Motor neuron (in vitro differentiated cells): ENCODE results near the gene HHAT. TPM values are rescaled to one million over a fixed set of nuclear protein-coding genes. Genes with fewer than 3 reads are reported as not detected.

ENCODE experiments used
- ATAC-seq, 8 experiments: fragments of 200-7000 bp; cut with Tn5 transposase; replicated peaks in 6 of 8; 2 replicates each; pipeline ENCODE4 v1.8.0; 2021; ENCODE audit warnings: mild to moderate bottlenecking in 8 of 8, moderate library complexity in 8 of 8
- H3K27ac ChIP-seq, 2 donors: fragments of 250-450 bp; sonication (Bioruptor Pico); 2 replicates each; pipeline ENCODE4 v1.9.0; 2021; ENCODE audit warnings: antibody characterized with exemption in 2 of 2, mild to moderate bottlenecking in 2 of 2, moderate library complexity in 1 of 2
- H3K4me1 ChIP-seq, 2 donors: fragments of 250-450 bp; sonication (Bioruptor Pico); replicated peaks in 1 of 2; 2 replicates each; pipeline ENCODE4 v1.6.1; 2021; ENCODE audit warnings: antibody characterized with exemption in 2 of 2, mild to moderate bottlenecking in 2 of 2, moderate library complexity in 1 of 2
- H3K4me3 ChIP-seq, 5 donors: fragments of 250-450 bp; sonication (Bioruptor Pico); 2 replicates each; pipeline ENCODE4 v1.9.0; 2021; ENCODE audit warnings: antibody characterized with exemption in 5 of 5, mild to moderate bottlenecking in 5 of 5, moderate library complexity in 4 of 5
- WGBS, 10 experiments: fragments of 450-650 bp; shearing (Covaris generic); methylation state at CpG; one replicate each; pipeline ENCODE4 v1.0.0; 2022; 5-methylcytosine and 5-hydroxymethylcytosine counted together
- in situ Hi-C, 9 experiments: fragments of 400-800 bp; cut with MboI; loops; one replicate each; pipeline ENCODE4 v1.15.0; 2021; ENCODE audit warnings: low sequenced_read_pairs in 9 of 9, low pct_unique_long_range_greater_than_20kb in 2 of 9; ENCODE audit not compliant: unreplicated experiment in 9 of 9
- total RNA-seq, 8 experiments: library from RNA; unstranded; fragments of 300-600 nt; gene quantifications; 2 replicates each; pipeline versions ENCODE4 v1.2.3 to v1.2.4, GENCODE V29; 2022

HHAT gene
- total RNA-seq, 8 experiments from 2014 or later: 3.9 to 128 (median 7.8) TPM

DNA sequence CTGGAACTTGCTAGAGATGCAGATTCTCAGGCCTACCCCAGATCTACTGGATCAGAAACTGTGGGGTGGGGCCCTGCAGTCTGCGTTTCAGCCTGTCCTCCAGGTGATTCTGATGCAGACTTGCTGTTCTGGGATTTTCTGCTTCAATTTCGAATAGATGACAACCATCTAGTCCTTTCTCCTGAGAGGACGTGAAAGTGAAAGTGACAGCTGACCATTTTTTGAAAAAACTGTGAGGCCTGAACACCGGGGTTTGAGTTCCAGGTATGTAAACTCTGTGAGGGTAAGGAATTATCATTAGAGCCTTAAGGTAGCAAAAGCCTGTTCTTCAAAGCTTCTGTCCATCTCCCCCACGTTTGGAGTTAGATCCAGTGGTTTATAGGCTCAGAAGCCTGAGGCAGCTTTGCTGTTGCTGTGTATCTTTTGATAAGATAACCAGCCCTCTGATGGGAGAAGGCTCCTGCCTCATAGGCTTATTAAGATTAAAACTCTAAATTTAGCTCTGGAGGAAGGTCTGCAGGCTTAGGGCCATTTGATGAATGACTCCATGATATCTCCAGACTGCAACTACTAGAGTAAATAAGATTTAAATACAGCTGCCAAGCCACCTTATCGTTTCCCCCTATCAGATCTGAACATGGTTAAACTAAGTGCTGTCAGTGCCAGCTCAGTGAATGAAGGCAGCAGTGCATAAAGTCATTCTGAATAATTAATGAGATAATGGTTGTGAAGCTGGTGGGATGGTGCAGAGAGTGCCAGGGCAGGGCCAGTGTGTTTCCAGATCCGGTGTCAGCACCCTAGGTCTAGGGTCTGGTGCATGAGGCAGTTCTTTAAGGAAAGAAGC, 335.2 kb downstream of the HHAT start:
- in situ Hi-C loops: no loop called here
- no peak overlapping the region for H3K27ac ChIP-seq
- peak in 3 of 8 experiments; percentile 23 to 45 (median 28) for ATAC-seq
- WGBS, 10 experiments: 22 to 100% (median 66%) methylated on average over 1 to 7 of the region's 7 CpGs; no CpG with 5 or more reads in 1 of the 10 experiments
- no peak overlapping the region for H3K4me3 ChIP-seq
- H3K4me1 ChIP-seq: peaks cover 0 to 2% of the 10 kb centered on the region in 2 donors

DNA sequence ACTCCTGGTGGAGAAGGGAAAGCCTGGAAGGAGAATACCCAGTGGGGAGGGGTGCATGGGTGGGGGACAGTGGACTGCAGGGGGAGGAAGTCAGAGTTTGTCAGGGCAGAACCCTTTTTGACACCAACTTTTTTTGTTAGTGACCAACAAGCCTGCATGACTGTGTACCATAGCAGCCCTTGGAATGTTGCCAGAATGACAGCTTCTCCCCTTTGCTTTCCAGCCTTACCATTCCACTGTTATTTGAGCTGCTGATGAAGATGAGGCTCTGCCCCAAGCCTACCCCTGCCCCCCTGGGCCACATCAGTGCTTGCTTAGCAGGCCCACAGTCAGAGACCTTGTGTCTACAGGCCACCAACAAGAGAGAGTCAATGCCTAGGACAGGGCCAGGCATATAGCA, 341.2 kb downstream of the HHAT start:
- Histone ChIP-seq H3K4me3 (no peak overlapping the region), H3K4me1 (no peaks in the 10 kb centered on the region), H3K27ac (no peak overlapping the region)
- peak in 1 of 8 experiments; percentile 33 for ATAC-seq
- in situ Hi-C loops: no loop called here

GRCh38 chr1:210674151-210674550, 345.4 kb downstream of the HHAT start:
- ATAC-seq: no peak
- WGBS, 10 experiments: 40 to 95% (median 75%) methylated on average over 1 to 3 of the region's 3 CpGs; no CpG with 5 or more reads in 4 of the 10 experiments
- H3K4me3 ChIP-seq: no peak overlapping the region
- H3K4me1 ChIP-seq: no peaks in the 10 kb centered on the region
- in situ Hi-C loops: no loop called here
- no peak overlapping the region for H3K27ac ChIP-seq

- in situ Hi-C loops: loop anchor here in 1 of 9 experiments (25.0 kb wide), 1 partner anchor 89 kb away; no protein-coding TSS in a partner anchor
- Histone ChIP-seq H3K27ac (no peak overlapping the region), H3K4me1 (no peaks in the 10 kb centered on the region), H3K4me3 (no peak overlapping the region)
- no peak for ATAC-seq
- WGBS, 10 experiments: 60 to 100% (median 77%) methylated on average over 1 to 3 of the region's 3 CpGs; no CpG with 5 or more reads in 4 of the 10 experiments
Observed at GRCh38 chr1:210676539-210676938, 347.8 kb downstream of the HHAT start.

DNA sequence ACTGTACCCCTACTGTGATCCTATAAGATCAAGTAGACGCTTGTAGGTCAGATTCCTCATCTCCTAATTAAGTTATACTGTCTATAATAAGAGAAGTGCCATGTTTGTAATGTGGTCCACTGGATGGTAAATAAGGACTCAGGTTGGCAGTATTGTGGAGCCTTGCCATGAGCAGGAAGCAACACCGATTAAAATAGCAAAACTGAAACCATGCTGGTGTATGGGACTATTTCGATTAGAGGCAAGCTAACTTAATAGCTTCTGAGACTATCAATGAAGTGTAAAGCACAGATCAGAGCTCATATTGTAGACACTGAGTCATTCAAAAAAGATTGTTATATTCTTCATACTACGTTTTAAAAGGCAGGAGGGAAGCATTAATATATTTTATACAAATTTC, 348.8 kb downstream of the HHAT start:
- Histone ChIP-seq H3K27ac (no peak overlapping the region), H3K4me3 (no peak overlapping the region), H3K4me1 (no peaks in the 10 kb centered on the region)
- 32 to 100% (median 88%) methylated on average over 2 to 4 of the region's 4 CpGs for WGBS, 10 experiments
- no peak for ATAC-seq
- in situ Hi-C loops: loop anchor here in 1 of 9 experiments (25.0 kb wide), 1 partner anchor 90 kb away; no protein-coding TSS in a partner anchor

DNA sequence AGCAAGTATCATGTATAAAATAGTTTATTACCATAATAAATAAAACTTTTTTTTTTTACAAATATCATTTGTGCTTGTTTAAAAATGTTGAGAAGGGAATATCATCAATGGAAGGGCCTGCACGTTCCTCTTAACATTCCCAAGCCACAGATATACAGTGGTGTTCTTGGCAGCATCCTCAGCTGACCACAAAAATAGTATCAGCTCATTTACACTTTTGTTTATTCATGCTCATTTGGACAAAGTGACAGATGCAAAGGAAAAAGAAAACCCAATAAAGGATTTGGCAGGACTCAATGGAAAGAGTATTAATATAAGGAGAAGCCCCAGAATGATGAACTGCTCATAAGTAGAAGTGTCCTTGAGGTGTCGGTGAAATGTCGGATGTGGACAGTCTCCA, 349.6 kb downstream of the HHAT start:
- whole genome bisulfite sequencing, 10 experiments: 17 to 100% (median 87%) methylated on average over 1 to 3 of the region's 3 CpGs
- Histone ChIP-seq H3K4me1 (no peaks in the 10 kb centered on the region), H3K4me3 (no peak overlapping the region), H3K27ac (no peak overlapping the region)
- no peak for ATAC-seq
- in situ Hi-C loops: loop anchor here in 1 of 9 experiments (25.0 kb wide), 1 partner anchor 91 kb away; no protein-coding TSS in a partner anchor

DNA sequence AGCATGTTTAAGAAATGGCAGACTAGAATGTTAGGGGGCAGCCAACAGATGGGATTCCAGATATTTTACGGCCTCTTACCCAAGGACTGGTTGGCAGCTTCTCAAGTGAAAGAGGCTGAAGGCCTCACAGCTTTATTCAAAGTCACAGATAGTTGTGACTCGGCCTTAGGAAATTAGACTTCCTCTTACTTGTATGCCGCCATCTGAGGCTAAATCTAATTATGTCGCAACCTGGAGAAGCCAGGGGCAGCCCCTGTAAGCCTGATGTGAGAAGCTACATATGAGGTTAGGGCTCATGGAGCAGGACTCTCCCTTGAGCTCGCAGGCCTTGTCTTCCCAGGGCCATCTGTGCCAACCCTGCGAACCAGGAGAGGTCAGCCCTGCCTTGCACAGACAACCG, 352.5 kb downstream of the HHAT start:
- Histone ChIP-seq H3K27ac (no peak overlapping the region), H3K4me3 (no peak overlapping the region), H3K4me1 (no peaks in the 10 kb centered on the region)
- WGBS, 10 experiments: 54 to 100% (median 86%) methylated on average over 1 to 6 of the region's 7 CpGs; no CpG with 5 or more reads in 5 of the 10 experiments
- in situ Hi-C loops: loop anchor here in 1 of 9 experiments (25.0 kb wide), 1 partner anchor 94 kb away; no protein-coding TSS in a partner anchor
- ATAC-seq: no peak

DNA sequence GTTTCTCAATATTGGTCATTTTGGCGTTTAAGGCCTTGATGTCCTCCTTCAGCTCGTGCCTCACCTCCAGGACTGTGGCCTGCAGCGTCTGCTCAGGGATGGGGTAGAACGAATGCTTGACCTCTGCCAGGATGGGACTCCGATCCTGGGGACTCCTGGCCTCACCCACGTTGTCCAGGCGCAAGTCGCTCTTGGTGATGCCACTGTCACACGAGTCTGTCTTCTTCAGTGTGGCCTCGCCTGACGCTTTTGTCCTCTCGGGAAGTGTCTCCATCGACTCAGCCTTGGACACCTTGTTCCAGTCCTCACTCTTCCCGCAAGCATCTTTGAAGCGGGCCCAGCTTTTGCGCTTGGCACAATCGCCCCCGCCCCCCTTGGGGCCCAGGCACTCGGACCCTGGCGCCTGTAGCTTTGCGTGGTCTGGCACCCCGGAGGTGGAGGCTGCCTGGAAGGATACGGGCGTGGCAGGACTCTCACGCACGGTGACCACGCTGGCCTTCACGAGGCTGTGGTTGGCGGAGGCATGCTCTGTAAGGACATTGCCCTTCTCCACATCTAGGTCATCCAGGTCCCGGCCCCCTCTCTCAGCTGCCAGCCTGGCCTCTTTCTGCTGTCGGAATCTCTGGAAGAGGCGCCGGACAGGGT, 354.8 kb downstream of the HHAT start:
- in situ Hi-C loops: loop anchor here in 1 of 9 experiments (25.0 kb wide), 1 partner anchor 96 kb away; no protein-coding TSS in a partner anchor

DNA sequence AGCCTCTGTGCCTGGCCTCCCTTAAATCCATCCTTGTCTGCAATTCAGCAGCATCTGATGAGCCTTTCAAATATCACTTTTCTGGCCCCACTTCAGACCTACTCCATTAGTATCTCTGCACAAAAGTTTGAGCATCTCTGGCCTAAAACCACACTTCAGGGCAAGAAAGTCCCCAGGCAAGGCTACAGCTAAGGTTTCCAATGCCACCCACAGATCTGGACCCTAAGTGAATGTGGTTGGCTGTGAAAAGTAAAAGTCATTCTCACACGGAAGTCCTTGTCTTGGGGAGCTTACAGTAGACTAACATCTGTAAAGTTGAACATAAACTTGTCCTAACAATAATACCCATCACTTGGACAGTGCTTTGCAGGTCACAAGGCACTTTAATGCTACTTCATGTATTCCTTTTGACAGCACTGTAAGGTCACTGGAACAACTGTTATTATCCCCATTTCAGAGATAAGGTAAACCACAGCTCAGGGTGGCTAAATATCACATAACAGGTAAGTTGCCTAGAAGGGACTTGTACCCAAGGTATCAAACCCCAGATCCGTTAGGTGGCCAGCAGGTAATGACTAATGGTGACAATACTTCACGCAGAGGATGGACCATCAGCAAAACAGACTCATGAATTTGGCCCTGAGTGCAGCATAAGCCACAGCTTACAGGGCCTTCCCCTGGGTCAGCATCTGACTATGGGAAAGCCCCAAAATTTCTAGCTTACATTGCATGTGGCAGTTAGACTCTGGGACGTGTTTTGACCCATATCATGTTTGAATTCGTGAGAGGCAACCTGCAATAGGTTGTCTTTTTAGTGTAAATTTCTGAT, 356.0 kb downstream of the HHAT start:
- WGBS, 10 experiments: 0 to 100% (median 50%) methylated on average over 1 to 4 of the region's 5 CpGs; no CpG with 5 or more reads in 3 of the 10 experiments
- no peak overlapping the region for H3K4me3 ChIP-seq
- in situ Hi-C loops: loop anchor here in 1 of 9 experiments (25.0 kb wide), 1 partner anchor 97 kb away; no protein-coding TSS in a partner anchor
- H3K27ac ChIP-seq: no peak overlapping the region
- no peak for ATAC-seq
- H3K4me1 ChIP-seq: peaks cover 9 to 11% of the 10 kb centered on the region in 2 donors

More for the DNA sequence above, 354.8 kb downstream of the HHAT start:
- WGBS, 10 experiments: 84 to 100% (median 93%) methylated on average over 3 to 25 of the region's 33 CpGs; no CpG with 5 or more reads in 3 of the 10 experiments
- Histone ChIP-seq H3K4me3 (no peak overlapping the region), H3K27ac (no peak overlapping the region), H3K4me1 (peaks cover 1 to 3% of the 10 kb centered on the region in 2 donors)
- no peak for ATAC-seq

DNA sequence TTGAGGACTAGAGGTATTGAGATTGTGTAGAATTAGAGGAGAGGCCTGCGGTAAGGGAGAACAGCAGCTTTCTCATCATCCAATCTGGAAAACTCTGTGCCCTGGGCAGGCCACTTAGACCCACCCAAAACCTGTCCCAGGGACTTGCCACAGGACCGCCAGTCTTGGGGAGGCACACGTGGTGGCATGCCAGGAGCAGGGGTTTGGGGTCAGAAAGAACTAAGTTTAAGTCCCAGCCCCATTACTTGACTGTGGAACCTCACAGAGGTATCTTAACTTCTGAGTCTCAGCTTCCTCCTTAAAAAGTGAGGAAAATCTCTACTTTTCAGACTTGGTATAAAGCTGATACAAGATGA, 356.6 kb downstream of the HHAT start:
- ATAC-seq: no peak
- H3K4me1 ChIP-seq: peaks cover 9 to 11% of the 10 kb centered on the region in 2 donors
- no peak overlapping the region for H3K27ac ChIP-seq
- no peak overlapping the region for H3K4me3 ChIP-seq
- 20 to 95% (median 85%) methylated on average over 1 to 3 of the region's 3 CpGs; no CpG with 5 or more reads in 4 of the 10 experiments for WGBS, 10 experiments
- in situ Hi-C loops: loop anchor here in 1 of 9 experiments (25.0 kb wide), 1 partner anchor 98 kb away; no protein-coding TSS in a partner anchor

GRCh38 chr1:210686841-210687240, 358.1 kb downstream of the HHAT start:
- Histone ChIP-seq H3K4me3 (no peak overlapping the region), H3K4me1 (peaks cover 11 to 15% of the 10 kb centered on the region in 2 donors), H3K27ac (no peak overlapping the region)
- in situ Hi-C loops: loop anchor here in 1 of 9 experiments (25.0 kb wide), 1 partner anchor 100 kb away; no protein-coding TSS in a partner anchor
- ATAC-seq: no peak
- WGBS, 10 experiments: 0 to 92% (median 70%) methylated on average over 1 to 3 of the region's 3 CpGs; no CpG with 5 or more reads in 2 of the 10 experiments

- peaks cover 11 to 17% of the 10 kb centered on the region in 2 donors for H3K4me1 ChIP-seq
- 17 to 90% (median 75%) methylated on average over 1 to 7 of the region's 7 CpGs for WGBS, 10 experiments
- H3K27ac ChIP-seq: no peak overlapping the region
- in situ Hi-C loops: loop anchor here in 1 of 9 experiments (25.0 kb wide), 1 partner anchor 100 kb away; no protein-coding TSS in a partner anchor
- ATAC-seq: no peak
- no peak overlapping the region for H3K4me3 ChIP-seq
Observed at GRCh38 chr1:210687582-210688279, 359.0 kb downstream of the HHAT start.
